DOHH2 (cell line): Measurements from ENCODE around the gene PTGIR.

Source experiments
- EZH2phosphoT487 ChIP-seq: fragments of 200-600 bp; sonication (generic); IDR thresholded peaks from 2 replicates; pipeline ENCODE4 v1.6.1; 2017; ENCODE audit warnings: borderline replicate concordance, mild to moderate bottlenecking, antibody characterized with exemption, low read length, moderate library complexity, mixed read lengths
- TF ChIP-seq, protein P1 (sequence below): fragments of 200-600 bp; sonication (generic); IDR thresholded peaks from one replicate; pipeline ENCODE4 v1.5.1; 2014; ENCODE audit warnings: antibody characterized with exemption, mild to moderate bottlenecking, low read depth, low read length; ENCODE audit not compliant: poor library complexity, severe bottlenecking

- TF ChIP-seq, protein P1, sequence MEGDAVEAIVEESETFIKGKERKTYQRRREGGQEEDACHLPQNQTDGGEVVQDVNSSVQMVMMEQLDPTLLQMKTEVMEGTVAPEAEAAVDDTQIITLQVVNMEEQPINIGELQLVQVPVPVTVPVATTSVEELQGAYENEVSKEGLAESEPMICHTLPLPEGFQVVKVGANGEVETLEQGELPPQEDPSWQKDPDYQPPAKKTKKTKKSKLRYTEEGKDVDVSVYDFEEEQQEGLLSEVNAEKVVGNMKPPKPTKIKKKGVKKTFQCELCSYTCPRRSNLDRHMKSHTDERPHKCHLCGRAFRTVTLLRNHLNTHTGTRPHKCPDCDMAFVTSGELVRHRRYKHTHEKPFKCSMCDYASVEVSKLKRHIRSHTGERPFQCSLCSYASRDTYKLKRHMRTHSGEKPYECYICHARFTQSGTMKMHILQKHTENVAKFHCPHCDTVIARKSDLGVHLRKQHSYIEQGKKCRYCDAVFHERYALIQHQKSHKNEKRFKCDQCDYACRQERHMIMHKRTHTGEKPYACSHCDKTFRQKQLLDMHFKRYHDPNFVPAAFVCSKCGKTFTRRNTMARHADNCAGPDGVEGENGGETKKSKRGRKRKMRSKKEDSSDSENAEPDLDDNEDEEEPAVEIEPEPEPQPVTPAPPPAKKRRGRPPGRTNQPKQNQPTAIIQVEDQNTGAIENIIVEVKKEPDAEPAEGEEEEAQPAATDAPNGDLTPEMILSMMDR, result no peak
- TF ChIP-seq EZH2phosphoT487, result no peak
Observed at GRCh38 chr19:46596008-46596407, 28.9 kb downstream of the PTGIR start.
